Gastrocnemius medialis (tissue), 4 donors: Measurements from ENCODE around the gene ANKRD33.

Source experiments
- CTCF ChIP-seq, 5 experiments: fragments of 450-650 bp in 3 of 5; fragments of 200-600 bp in 2 of 5; sonication (generic) in 2 of 5; IDR thresholded peaks in 4 of 5; conservative IDR thresholded peaks in 1 of 5; 1 replicate in 4 of 5; 2 replicates in 1 of 5; pipeline ENCODE4 v1.5.1; 2016 to 2019; ENCODE audit warnings: antibody characterized with exemption in 5 of 5, mild to moderate bottlenecking in 3 of 5, moderate library complexity in 3 of 5
- POLR2A ChIP-seq, 2 donors: fragments of 450-650 bp; IDR thresholded peaks; one replicate each; pipeline ENCODE4 v1.6.1; 2017; ENCODE audit warnings: antibody characterized with exemption in 2 of 2, mild to moderate bottlenecking in 2 of 2, moderate library complexity in 2 of 2

- no peak for TF ChIP-seq POLR2A (IDR thresholded peaks at IDR 0.05)
- no peak for TF ChIP-seq CTCF (IDR thresholded peaks at IDR 0.05 in 4 of 5, conservative IDR thresholded peaks at IDR 0.05 in 1 of 5)
Observed at GRCh38 chr12:51871918-51872688, 15.8 kb upstream of the ANKRD33 start.
